Chondrocyte (in vitro differentiated cells): ENCODE data around the gene IL25. TPM values are rescaled to one million over a fixed set of nuclear protein-coding genes. Genes with fewer than 3 reads are reported as not detected.

Experiments used
- DNase-seq: peaks from one replicate; pipeline ENCODE4 v3.0.0; 2021; ENCODE audit warnings: mixed read lengths, low spot score
- H3K27ac Mint-ChIP-seq: one replicate; pipeline ENCODE4 v1.8.0; 2021; ENCODE audit warnings: mild to moderate bottlenecking, moderate library complexity, mixed read lengths; ENCODE audit not compliant: unreplicated experiment
- H3K27me3 Mint-ChIP-seq: 2 replicates; pipeline ENCODE4 v1.8.0; 2021; ENCODE audit warnings: low read depth, mixed read lengths
- H3K36me3 Mint-ChIP-seq: 2 replicates; pipeline ENCODE4 v1.8.0; 2021; ENCODE audit warnings: low read depth, mixed read lengths
- H3K4me1 Mint-ChIP-seq: 2 replicates; pipeline ENCODE4 v1.8.0; 2021; ENCODE audit warnings: low read depth, mild to moderate bottlenecking, mixed read lengths
- H3K4me3 Mint-ChIP-seq: one replicate; pipeline ENCODE4 v1.8.0; 2021; ENCODE audit warnings: mild to moderate bottlenecking, moderate library complexity, mixed read lengths; ENCODE audit not compliant: unreplicated experiment
- H3K9me3 Mint-ChIP-seq: 2 replicates; pipeline ENCODE4 v1.8.0; 2021; ENCODE audit warnings: low read depth, mixed read lengths
- total RNA-seq: library from RNA; stranded (reverse); gene quantifications from 3 replicates; pipeline ENCODE4 v1.2.1, GENCODE V29; 2021
- TF ChIP-seq, protein P1 (sequence below): fragments of 200-600 bp; sonication (generic); IDR thresholded peaks from 2 replicates; pipeline ENCODE4 v1.5.0; 2021; ENCODE audit warnings: antibody characterized with exemption, mild to moderate bottlenecking, moderate library complexity

Gene IL25
- total RNA-seq, 1 donor from 2014 or later = not detected

DNA sequence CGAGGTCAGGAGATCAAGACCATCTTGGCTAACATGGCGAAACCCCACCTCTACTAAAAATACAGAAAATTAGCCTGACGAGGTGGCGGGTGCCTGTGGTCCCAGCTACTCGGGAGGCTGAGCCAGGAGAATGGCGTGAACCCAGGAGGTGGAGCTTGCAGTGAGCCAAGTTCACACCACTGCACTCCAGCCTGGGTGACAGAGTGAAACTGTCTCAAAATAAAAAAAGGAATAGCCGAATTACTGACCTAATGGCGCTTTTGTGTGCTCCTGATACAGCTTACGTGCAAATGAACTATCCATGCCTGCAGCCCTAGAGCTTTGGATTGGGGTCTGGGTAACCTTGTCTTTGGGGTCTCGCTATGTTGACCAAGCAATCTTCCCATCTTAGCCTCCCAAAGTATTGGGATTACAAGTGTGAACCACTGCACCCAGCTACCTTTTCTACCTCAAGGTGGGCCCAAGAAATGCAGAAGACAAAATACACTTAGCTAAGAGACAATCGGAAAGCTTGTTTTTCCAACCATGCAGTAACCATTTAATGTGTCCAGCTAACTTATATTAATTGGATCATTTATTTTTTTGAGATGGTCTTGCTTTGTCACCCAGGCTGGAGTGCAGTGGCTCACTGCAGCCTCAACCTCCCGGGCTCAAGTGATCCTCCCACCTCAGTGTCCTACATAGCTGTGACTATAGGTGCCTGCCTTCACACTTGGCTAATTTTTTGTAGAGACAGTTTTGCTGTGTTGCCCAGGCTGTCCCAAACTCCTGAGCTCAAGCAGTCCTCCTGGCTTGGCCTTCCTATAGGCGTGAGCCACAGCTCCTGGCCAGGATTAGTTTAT, 45.9 kb upstream of the IL25 start:
- Mint-ChIP-seq H3K27ac (no peak overlapping the region), H3K27me3 (no peaks in the 10 kb centered on the region), H3K9me3 (no peaks in the 10 kb centered on the region), H3K4me1 (peaks cover 20% of the 10 kb centered on the region), H3K4me3 (no peak overlapping the region), H3K36me3 (peaks cover 12% of the 10 kb centered on the region)
- no peak for DNase-seq
- TF ChIP-seq, protein P1, sequence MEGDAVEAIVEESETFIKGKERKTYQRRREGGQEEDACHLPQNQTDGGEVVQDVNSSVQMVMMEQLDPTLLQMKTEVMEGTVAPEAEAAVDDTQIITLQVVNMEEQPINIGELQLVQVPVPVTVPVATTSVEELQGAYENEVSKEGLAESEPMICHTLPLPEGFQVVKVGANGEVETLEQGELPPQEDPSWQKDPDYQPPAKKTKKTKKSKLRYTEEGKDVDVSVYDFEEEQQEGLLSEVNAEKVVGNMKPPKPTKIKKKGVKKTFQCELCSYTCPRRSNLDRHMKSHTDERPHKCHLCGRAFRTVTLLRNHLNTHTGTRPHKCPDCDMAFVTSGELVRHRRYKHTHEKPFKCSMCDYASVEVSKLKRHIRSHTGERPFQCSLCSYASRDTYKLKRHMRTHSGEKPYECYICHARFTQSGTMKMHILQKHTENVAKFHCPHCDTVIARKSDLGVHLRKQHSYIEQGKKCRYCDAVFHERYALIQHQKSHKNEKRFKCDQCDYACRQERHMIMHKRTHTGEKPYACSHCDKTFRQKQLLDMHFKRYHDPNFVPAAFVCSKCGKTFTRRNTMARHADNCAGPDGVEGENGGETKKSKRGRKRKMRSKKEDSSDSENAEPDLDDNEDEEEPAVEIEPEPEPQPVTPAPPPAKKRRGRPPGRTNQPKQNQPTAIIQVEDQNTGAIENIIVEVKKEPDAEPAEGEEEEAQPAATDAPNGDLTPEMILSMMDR = no peak

DNA sequence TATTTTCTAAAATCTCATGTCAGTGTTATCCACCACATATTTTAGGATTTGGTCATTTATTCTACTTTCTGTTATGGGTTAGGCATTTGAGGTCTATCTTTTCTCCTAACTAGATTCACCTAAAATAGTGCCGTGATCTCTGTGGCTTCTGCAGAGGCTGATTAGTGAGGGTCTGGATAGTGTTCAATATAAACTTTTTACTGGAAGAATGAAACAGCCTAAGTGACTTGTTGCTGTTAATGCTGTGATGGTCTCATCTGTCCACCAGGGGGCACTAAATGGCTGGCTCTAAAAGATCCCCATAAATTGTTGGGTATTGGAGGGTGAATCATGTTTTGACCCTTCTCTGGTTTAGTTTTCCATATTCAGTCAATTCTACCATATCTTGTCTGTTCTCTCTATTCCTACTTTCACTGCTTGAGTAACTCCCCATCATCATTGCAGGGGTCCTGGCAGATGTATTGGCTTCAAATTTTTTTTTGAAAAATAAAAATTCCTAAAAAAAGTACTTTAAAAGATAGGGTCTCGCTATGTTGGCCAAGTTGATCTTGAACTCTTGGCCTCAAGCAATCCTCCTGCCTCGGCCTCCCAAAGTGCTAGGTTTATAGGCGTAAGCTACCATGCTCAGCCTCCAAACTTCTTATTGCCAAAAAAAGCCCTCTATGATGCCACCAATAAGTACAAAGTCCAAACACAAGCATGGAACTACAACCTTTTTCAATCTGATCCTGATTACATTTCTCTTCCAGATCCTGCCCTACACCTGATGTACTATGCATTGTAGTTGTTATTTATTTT, 44.5 kb upstream of the IL25 start:
- Mint-ChIP-seq H3K4me1 (peaks cover 8% of the 10 kb centered on the region), H3K9me3 (no peaks in the 10 kb centered on the region), H3K27me3 (no peaks in the 10 kb centered on the region), H3K36me3 (peaks cover 8% of the 10 kb centered on the region), H3K27ac (no peak overlapping the region), H3K4me3 (no peak overlapping the region)
- TF ChIP-seq, protein P1 = peak; percentile 93
- DNase-seq = no peak

DNA sequence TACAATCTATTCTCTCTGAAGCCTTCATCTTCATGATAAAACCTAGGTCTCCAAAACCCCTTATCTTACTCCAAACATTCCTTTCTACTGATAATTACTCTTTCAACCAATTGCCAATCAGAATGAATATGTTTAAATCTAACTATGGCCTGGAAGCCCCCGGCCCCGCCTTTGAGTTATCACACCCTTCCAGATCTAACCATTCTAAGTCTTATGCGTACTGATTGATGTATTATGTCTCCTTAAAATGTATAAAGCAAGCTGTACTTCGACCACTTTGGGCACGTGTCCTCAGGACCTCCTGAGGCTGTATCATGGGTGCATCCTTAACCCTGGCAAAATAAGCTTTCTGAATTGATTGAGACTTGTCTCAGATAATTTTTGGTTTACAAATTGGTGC, 37.0 kb upstream of the IL25 start:
- H3K4me3 Mint-ChIP-seq = no peak overlapping the region
- peaks cover 7% of the 10 kb centered on the region for H3K27me3 Mint-ChIP-seq
- H3K4me1 Mint-ChIP-seq = no peaks in the 10 kb centered on the region
- no peak overlapping the region for H3K27ac Mint-ChIP-seq
- peaks cover 2% of the 10 kb centered on the region for H3K36me3 Mint-ChIP-seq
- peaks cover 10% of the 10 kb centered on the region for H3K9me3 Mint-ChIP-seq
- DNase-seq = no peak
- TF ChIP-seq, protein P1 = no peak

DNA sequence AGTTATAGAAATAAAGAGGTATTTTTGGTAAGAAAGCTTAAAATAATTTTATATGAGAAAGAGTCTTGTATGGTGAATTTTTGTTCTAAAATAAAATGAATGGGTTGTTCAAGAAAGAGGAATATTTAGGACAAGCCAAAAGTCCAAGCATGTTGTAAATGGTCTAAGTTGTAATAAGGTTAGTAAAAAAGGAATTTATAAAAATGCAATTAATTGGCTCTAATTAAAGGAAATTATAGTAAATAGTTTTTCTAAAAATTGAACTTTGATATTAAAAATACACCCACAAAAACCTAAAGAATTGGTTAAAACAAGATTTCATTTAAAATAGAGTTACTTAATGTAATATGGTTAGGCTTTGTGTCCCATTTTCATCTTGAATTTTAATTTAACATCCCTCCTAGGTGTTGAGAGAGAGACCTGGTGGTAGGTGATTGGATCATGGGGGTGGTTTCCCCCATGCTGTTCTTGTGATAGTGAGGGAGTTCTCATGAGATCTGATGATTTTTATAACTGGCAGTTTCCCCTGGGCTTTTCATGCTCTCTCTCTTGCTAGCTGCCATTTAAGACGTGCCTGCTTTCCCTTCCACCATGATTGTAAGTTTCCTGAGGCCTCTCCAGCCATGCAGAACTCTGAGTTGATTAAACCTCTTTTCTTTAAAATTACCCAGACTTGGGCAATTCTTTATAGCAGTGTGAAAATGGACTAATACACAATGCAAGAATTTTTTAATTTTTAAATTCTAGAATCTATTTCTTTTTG, 32.9 kb upstream of the IL25 start:
- Mint-ChIP-seq H3K27ac (no peak overlapping the region), H3K4me1 (no peaks in the 10 kb centered on the region), H3K9me3 (peaks cover 10% of the 10 kb centered on the region), H3K27me3 (peaks cover 7% of the 10 kb centered on the region), H3K4me3 (no peak overlapping the region), H3K36me3 (peaks cover 2% of the 10 kb centered on the region)
- TF ChIP-seq, protein P1 = no peak
- no peak for DNase-seq

DNA sequence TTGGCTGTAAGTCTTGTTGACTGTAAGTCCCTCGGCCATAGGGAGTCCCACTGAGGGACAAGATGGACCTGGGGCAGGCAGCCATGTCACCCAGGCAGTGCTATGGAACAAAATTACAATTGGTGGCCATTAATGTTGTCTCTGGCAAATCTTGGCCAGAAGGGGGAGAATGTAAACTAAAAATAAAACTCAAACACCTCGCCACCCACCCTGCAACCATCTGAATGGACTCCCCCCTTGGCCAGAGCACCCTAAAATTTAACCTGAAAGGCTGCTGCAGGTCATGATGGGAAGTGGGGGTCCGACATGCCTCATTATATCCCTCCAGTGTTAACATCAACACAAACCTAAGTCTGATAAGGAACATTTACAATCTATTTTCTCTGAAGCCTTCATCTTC, 28.1 kb upstream of the IL25 start:
- H3K4me1 Mint-ChIP-seq = no peaks in the 10 kb centered on the region
- no peaks in the 10 kb centered on the region for H3K27me3 Mint-ChIP-seq
- TF ChIP-seq, protein P1 = peak; percentile 50
- DNase-seq = no peak
- H3K9me3 Mint-ChIP-seq = peaks cover 8% of the 10 kb centered on the region
- H3K27ac Mint-ChIP-seq = no peak overlapping the region
- no peak overlapping the region for H3K4me3 Mint-ChIP-seq
- H3K36me3 Mint-ChIP-seq = peaks cover 4% of the 10 kb centered on the region
